ENCODE data around the gene HOXC12.

DNA sequence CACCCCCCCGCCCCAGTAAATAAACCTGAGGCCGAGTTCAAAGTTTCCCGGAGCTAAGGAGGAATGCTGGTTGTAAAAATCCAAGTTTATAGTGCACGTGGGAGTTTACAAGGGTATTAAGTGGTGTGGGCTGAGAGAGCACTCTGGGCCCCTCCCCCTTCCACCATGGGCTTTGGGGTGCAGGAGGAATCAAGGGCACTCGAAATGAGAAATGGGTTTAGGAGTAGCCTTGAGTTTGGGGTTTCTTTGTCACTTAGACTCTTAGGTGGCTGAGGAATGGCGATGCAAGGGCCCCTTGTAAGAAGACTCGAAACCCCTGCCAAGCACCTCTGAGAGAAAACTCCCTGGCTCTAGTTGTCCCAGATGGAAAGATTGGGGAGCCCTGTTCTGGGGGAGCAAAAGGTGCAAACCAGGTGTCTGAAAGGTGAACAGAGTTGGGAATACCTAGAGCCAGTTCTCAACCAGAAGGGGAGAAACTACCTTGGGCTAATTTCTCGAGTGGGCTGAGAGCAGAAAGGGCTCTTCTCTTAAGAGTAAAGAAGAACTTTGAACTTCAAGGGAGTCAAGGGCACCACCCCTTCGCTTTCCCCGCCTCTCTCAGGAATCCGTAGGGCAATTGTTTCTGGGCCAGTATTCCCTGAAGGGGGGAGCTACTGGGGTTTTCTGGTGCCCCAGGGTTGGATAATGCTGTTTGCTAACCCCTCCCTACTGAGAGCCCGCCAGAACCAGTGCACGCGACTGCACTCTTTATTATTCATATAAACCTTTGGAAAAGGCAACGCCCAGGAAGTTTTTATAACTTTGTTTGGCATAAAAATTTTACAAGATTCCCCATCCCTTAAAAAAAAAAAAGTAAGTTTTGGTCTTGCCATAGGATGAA is 24.0 kb downstream of the HOXC12 start:
- TF ChIP-seq CTCF (IDR thresholded peaks at IDR 0.05) (no peak), POLR2A (IDR thresholded peaks at IDR 0.05) (no peak)

All from right lobe of liver (tissue), 4 donors.